ENCODE measurements around the gene TSC22D2.
"Not testable (repeated sequence)": the region's sequence is repeated elsewhere in the genome, so short reads cannot be mapped to it uniquely, and the experiment has no call there.

Gene TSC22D2

GRCh38 chr3:150449169-150449721, 41.1 kb downstream of the TSC22D2 start:
- DNase-seq, result peak; percentile 79

GRCh38 chr3:150450916-150451315, 42.8 kb downstream of the TSC22D2 start:
- no peak for DNase-seq

GRCh38 chr3:150451329-150452048, 43.4 kb downstream of the TSC22D2 start:
- no peak for DNase-seq

GRCh38 chr3:150453353-150453752, 45.3 kb downstream of the TSC22D2 start:
- no peak for DNase-seq

GRCh38 chr3:150454085-150454484, 46.0 kb downstream of the TSC22D2 start:
- DNase-seq, result no peak

- DNase-seq, result no peak
Observed at GRCh38 chr3:150454622-150455021, 46.5 kb downstream of the TSC22D2 start.

GRCh38 chr3:150455341-150455740, 47.2 kb downstream of the TSC22D2 start:
- no peak for DNase-seq

GRCh38 chr3:150458001-150458400, 49.9 kb downstream of the TSC22D2 start:
- no peak for DNase-seq

- no peak for DNase-seq
Observed at GRCh38 chr3:150460484-150460883, 52.4 kb downstream of the TSC22D2 start.

GRCh38 chr3:150461399-150461798, 53.3 kb downstream of the TSC22D2 start:
- no peak for DNase-seq

GRCh38 chr3:150462108-150462507, 54.0 kb downstream of the TSC22D2 start:
- DNase-seq, result no peak

- no peak for DNase-seq
Observed at GRCh38 chr3:150464684-150465083, 56.6 kb downstream of the TSC22D2 start.

- DNase-seq, result no peak
Observed at GRCh38 chr3:150467381-150467780, 59.3 kb downstream of the TSC22D2 start.

- DNase-seq, result peak; percentile 96
Observed at GRCh38 chr3:150469031-150469930, 61.2 kb downstream of the TSC22D2 start.

- DNase-seq, result peak; percentile 25
Observed at GRCh38 chr3:150469931-150470740, 62.0 kb downstream of the TSC22D2 start.

GRCh38 chr3:150472421-150472820, 64.3 kb downstream of the TSC22D2 start:
- no peak for DNase-seq

GRCh38 chr3:150473161-150473560, 65.1 kb downstream of the TSC22D2 start:
- not testable (repeated sequence) for DNase-seq

GRCh38 chr3:150479370-150479769, 71.3 kb downstream of the TSC22D2 start:
- no peak for DNase-seq

GRCh38 chr3:150480877-150481276, 72.8 kb downstream of the TSC22D2 start:
- no peak for DNase-seq

GRCh38 chr3:150483226-150483625, 75.1 kb downstream of the TSC22D2 start:
- peak; percentile 45 for DNase-seq

GRCh38 chr3:150484410-150484809, 76.3 kb downstream of the TSC22D2 start:
- no peak for DNase-seq

GRCh38 chr3:150488867-150489266, 80.8 kb downstream of the TSC22D2 start:
- no peak for DNase-seq
